SH-SY5Y (cell line): ENCODE data around the gene CAV1.

Experiments used
- GATA2 ChIP-seq: IDR thresholded peaks from 2 replicates; pipeline ENCODE4 v1.6.1; 2011; ENCODE audit warnings: mild to moderate bottlenecking, low read depth, low read length
- GATA3 ChIP-seq: IDR thresholded peaks from 2 replicates; pipeline ENCODE4 v1.6.1; 2011; ENCODE audit warnings: low read depth, mild to moderate bottlenecking, low read length, moderate library complexity

- TF ChIP-seq GATA2 = no peak
- no peak for TF ChIP-seq GATA3
Observed at GRCh38 chr7:116532102-116532688, 7.4 kb downstream of the CAV1 start.
